ENCODE data around the gene DHH.

Gene DHH

GRCh38 chr12:49059045-49059298 is 35.6 kb downstream of the DHH start (continued):
- TF ChIP-seq KLF17 (tag by site-specific recombination; IDR thresholded peaks at IDR 0.05) (no peak), ZNF138 (tag by site-specific recombination; IDR thresholded peaks at IDR 0.05; ENCODE audit: borderline replicate concordance) (no peak), ZXDB (tag by site-specific recombination; IDR thresholded peaks at IDR 0.05) (no peak), SALL2 (tag by site-specific recombination; IDR thresholded peaks at IDR 0.05; ENCODE audit: borderline replicate concordance) (no peak), ZBTB20 (tag by site-specific recombination; IDR thresholded peaks at IDR 0.05) (no peak), HIC1 (tag by site-specific recombination; IDR thresholded peaks at IDR 0.05) (peak; percentile 34; the same call in 1 of the 2 replicates), ZNF16 (tag by site-specific recombination; IDR thresholded peaks at IDR 0.05; ENCODE audit: low read depth) (no peak), ZNF175 (tag by site-specific recombination; IDR thresholded peaks at IDR 0.05) (no peak), ZNF37A (tag by site-specific recombination; IDR thresholded peaks at IDR 0.05) (no peak), ZNF670 (tag by site-specific recombination; IDR thresholded peaks at IDR 0.05; ENCODE audit: low read depth) (no peak), ZNF169 (tag by site-specific recombination; IDR thresholded peaks at IDR 0.05) (no peak), BCL11B (tag by site-specific recombination; IDR thresholded peaks at IDR 0.05; ENCODE audit: low read depth) (no peak), ZBTB8A (tag by site-specific recombination; IDR thresholded peaks at IDR 0.05) (no peak), ZBTB48 (tag by site-specific recombination; IDR thresholded peaks at IDR 0.05) (no peak), ZNF596 (tag by site-specific recombination; IDR thresholded peaks at IDR 0.05) (no peak), ZBTB21 (tag by site-specific recombination; IDR thresholded peaks at IDR 0.05) (no peak), ZBTB49 (tag by site-specific recombination; IDR thresholded peaks at IDR 0.05; ENCODE audit: low read depth) (no peak), ZNF174 (tag by site-specific recombination; IDR thresholded peaks at IDR 0.05) (no peak)
- TF ChIP-seq, protein P1, sequence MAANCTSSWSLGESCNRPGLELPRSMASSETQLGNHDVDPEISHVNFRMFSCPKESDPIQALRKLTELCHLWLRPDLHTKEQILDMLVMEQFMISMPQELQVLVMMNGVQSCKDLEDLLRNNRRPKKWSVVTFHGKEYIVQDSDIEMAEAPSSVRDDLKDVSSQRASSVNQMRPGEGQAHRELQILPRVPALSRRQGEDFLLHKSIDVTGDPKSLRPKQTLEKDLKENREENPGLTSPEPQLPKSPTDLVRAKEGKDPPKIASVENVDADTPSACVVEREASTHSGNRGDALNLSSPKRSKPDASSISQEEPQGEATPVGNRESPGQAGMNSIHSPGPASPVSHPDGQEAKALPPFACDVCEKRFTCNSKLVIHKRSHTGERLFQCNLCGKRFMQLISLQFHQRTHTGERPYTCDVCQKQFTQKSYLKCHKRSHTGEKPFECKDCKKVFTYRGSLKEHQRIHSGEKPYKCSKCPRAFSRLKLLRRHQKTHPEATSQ (tag by site-specific recombination; IDR thresholded peaks at IDR 0.05): no peak
- TF ChIP-seq, protein P2, sequence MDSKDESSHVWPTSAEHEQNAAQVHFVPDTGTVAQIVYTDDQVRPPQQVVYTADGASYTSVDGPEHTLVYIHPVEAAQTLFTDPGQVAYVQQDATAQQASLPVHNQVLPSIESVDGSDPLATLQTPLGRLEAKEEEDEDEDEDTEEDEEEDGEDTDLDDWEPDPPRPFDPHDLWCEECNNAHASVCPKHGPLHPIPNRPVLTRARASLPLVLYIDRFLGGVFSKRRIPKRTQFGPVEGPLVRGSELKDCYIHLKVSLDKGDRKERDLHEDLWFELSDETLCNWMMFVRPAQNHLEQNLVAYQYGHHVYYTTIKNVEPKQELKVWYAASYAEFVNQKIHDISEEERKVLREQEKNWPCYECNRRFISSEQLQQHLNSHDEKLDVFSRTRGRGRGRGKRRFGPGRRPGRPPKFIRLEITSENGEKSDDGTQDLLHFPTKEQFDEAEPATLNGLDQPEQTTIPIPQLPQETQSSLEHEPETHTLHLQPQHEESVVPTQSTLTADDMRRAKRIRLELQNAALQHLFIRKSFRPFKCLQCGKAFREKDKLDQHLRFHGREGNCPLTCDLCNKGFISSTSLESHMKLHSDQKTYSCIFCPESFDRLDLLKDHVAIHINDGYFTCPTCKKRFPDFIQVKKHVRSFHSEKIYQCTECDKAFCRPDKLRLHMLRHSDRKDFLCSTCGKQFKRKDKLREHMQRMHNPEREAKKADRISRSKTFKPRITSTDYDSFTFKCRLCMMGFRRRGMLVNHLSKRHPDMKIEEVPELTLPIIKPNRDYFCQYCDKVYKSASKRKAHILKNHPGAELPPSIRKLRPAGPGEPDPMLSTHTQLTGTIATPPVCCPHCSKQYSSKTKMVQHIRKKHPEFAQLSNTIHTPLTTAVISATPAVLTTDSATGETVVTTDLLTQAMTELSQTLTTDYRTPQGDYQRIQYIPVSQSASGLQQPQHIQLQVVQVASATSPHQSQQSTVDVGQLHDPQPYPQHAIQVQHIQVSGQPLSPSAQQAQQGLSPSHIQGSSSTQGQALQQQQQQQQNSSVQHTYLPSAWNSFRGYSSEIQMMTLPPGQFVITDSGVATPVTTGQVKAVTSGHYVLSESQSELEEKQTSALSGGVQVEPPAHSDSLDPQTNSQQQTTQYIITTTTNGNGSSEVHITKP (tag by site-specific recombination; IDR thresholded peaks at IDR 0.05): peak; percentile 59
